HG03469 (cell line): ENCODE measurements around the gene TMEM164.

Experiments
- ATAC-seq: cut with Tn5 transposase; IDR thresholded peaks from one replicate; pipeline ENCODE4 v1.9.1; 2021; ENCODE audit warnings: mild to moderate bottlenecking, moderate library complexity, moderate number of reproducible peaks; ENCODE audit not compliant: unreplicated experiment

TMEM164 gene

GRCh38 chrX:110188701-110189558 lies 186.0 kb downstream of the TMEM164 start:
- ATAC-seq, result no peak

GRCh38 chrX:110192516-110192915 lies 189.6 kb downstream of the TMEM164 start:
- ATAC-seq, result no peak

GRCh38 chrX:110194977-110195376 lies 192.1 kb downstream of the TMEM164 start:
- ATAC-seq, result no peak

- ATAC-seq, result no peak
Measured at GRCh38 chrX:110201799-110202198, 198.9 kb downstream of the TMEM164 start.

- ATAC-seq, result no peak
Measured at GRCh38 chrX:110204986-110205385, 202.1 kb downstream of the TMEM164 start.

- no peak for ATAC-seq
Measured at GRCh38 chrX:110208092-110208491, 205.2 kb downstream of the TMEM164 start.

- no peak for ATAC-seq
Measured at GRCh38 chrX:110210417-110211139, 207.7 kb downstream of the TMEM164 start.

GRCh38 chrX:110211340-110211739 lies 208.4 kb downstream of the TMEM164 start:
- no peak for ATAC-seq

GRCh38 chrX:110212299-110212698 lies 209.4 kb downstream of the TMEM164 start:
- ATAC-seq, result no peak

- no peak for ATAC-seq
Measured at GRCh38 chrX:110213183-110213582, 210.3 kb downstream of the TMEM164 start.

GRCh38 chrX:110214684-110215083 lies 211.8 kb downstream of the TMEM164 start:
- no peak for ATAC-seq

- ATAC-seq, result no peak
Measured at GRCh38 chrX:110215411-110215810, 212.5 kb downstream of the TMEM164 start.

- ATAC-seq, result no peak
Measured at GRCh38 chrX:110216027-110216426, 213.1 kb downstream of the TMEM164 start.

GRCh38 chrX:110218591-110218990 lies 215.7 kb downstream of the TMEM164 start:
- ATAC-seq, result no peak

GRCh38 chrX:110219920-110220319 lies 217.0 kb downstream of the TMEM164 start:
- ATAC-seq, result no peak

GRCh38 chrX:110222497-110223257 lies 219.8 kb downstream of the TMEM164 start:
- ATAC-seq, result no peak

GRCh38 chrX:110224926-110225617 lies 222.2 kb downstream of the TMEM164 start:
- ATAC-seq, result no peak

GRCh38 chrX:110226931-110227330 lies 224.0 kb downstream of the TMEM164 start:
- ATAC-seq, result no peak
